NCI-H2029 (cell line): Measurements from ENCODE around the gene SLC44A5.
"Not testable (repeated sequence)": the region's sequence is repeated elsewhere in the genome, so short reads cannot be mapped to it uniquely, and the experiment has no call there.

Source experiments
- DNase-seq: peaks from one replicate; lab custom pipeline; 2025; lab: John Stamatoyannopoulos, UW

The SLC44A5 gene

DNA sequence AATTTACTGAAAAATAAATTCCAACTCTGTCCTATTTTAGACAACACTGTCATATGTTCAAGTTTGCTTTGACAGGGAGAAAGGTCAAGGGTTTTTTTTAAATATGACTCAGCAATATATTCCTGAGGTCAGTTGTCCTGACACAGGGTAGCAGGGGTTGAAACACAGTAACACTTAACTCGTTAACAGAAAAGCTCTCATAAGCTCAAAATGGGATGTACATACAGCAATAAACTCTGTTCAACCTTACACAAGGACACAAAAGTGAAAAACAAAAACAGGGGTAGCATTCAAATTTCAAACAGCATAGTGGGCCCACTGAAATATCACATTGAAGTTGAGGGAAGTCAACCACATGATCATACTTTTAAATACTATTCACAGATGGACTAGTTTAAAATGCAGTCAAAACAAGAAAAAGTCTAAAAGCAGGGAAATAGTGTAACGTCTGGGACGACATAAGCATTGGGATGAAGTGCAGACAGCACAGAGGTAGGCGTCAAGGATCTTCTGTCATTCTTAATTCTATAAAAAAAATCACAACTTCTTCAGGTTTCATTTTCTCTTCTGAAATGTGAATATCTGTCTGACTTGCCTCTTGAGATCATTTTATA is 89.9 kb downstream of the SLC44A5 start:
- no peak for DNase-seq

DNA sequence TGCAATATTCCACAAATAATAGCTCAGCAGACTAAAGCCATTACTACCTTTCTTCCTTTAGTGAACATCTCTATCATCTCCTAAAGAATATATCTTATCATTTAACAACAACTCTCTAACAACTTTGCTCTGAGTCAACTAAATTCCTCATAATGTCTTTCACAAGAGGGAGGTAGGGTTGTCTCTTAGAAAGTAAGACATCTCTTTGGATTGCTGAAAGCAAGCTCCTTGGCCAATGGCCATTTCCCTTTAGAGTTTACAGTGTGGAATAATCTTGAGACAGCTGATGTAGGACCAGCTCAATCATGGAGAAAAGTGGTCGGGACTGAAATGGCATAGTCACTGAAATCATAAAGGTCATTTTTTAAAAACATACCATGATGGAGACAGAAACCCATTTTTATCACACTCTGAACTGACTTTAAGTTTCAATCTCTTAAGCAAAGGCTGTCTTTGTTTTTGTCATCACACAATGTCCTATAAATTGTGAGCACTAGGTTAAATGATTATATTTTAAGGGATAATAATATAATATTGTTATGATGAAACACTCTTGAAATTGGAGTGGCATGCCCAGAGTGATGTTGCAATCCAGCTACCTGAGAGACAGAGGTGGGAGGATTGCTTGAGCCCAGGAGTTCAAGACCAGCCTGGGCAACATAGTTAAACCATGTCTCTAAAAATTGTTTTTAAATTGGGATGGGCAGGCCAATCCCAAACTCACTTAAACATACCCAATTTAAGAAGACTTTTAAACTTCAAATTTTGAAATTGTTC is 91.1 kb downstream of the SLC44A5 start:
- DNase-seq: no peak

DNA sequence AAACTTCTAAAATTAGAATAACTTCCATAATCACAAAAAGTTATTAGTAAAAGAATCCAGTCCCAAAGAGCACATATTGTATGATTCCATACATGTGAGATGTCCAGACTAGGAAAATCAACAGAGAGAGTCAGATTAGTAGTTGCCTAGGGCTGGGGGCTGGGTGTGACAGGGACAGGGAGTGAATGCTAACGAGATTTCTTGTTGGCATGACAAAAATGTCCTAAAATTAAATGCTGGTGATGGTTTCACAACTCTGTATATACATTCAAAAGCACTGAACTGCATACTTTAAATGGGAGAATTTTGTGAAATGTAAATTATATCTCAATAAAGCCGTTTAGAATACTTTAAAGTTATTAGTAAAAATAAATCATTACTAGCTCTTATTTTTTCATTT is 92.2 kb downstream of the SLC44A5 start:
- DNase-seq: no peak

GRCh38 chr1:75514270-75514669 is 96.6 kb downstream of the SLC44A5 start:
- DNase-seq: no peak

GRCh38 chr1:75506976-75507375 is 103.9 kb downstream of the SLC44A5 start:
- DNase-seq: no peak

DNA sequence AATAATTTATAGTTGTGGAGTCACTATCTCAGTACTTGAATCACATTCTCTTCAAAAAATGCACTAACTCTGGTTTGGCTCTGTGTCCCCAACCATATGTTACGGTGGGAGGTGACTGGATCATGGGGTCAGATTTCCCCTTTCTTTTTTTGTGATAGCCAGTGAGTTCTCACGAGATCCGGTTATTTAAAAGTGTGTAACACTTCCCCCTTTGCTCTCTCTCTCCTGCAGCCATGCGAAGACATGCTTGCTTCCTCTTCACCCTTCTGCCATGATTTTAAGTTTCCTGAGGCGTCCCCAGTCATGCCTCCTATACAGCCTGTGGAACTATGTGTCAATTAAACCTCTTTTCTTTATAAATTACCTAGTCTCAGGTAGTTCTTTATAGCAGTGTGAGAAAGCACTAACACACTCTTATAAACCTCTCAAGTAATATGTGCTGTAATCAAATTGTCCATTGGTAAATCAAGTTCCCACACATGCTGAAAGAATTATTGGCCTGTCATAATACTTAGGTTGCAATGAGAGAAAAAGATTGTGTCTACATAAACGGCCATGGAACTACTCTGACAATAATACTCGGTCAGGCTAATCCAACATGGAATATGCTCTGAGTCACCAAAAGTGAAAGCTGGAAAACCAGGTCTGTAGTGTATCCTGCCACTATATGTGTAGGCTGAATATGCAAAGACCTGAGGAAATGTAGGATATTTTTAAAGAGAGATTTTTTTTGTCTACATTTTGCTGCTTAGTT is 107.5 kb downstream of the SLC44A5 start:
- DNase-seq: no peak

DNA sequence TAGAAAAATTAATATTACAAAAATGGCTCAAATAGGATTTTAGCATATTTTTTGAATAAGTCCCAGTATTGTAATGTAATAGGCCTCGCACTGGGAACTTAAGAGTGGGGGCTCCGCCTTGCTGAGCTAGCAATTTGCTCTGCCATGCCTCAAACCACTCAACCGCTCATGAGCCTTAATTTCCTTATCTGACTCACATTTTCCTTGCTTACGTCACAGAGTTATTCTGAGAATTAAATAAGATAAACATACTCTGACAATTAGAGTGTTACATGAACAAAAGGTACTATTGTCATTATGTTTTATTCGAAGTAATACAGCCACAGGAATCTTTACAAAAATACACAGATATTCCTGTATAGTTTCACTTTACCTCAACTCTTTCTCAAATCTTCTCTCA is 108.1 kb downstream of the SLC44A5 start:
- no peak for DNase-seq

- no peak for DNase-seq
Observed at GRCh38 chr1:75501577-75502295, 109.2 kb downstream of the SLC44A5 start.

- no peak for DNase-seq
Observed at GRCh38 chr1:75492011-75492410, 118.9 kb downstream of the SLC44A5 start.

DNA sequence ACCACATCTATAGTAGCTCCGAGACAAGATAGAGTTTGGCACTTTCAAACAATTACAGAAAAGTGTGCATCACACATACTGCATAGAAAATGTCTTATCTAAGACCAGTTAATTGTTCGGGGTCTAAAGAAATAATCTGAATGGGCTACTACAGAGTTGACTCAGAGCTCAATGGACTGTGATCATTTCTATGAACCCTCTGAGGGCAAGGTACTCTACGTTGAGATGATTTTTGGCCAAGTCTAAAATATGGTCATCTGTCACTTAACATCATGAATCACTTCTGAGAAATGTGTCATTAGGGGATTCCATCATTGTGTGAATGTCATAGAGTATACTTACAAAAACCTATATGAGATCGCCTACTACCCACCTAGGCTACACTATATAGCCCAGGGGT is 123.5 kb downstream of the SLC44A5 start:
- DNase-seq: no peak

DNA sequence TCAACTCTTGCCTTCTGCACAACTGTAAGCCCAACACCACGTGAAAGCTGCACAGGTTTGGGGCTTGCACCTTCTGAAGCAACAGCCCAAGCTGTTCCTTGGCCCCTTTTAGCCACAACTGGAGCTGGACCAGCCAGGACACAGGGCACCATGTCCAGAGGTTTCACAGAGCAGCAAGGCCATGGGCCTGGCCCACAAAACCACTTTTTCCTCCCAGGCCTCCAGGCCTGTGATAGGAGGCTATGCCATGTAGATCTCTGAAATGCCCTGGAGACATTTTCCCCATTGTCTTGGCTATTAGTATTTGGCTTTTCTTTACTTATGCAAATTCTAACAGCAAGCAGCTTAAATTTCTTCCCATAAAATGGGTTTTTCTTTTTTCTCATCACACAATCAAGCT is 126.1 kb downstream of the SLC44A5 start:
- no peak for DNase-seq

DNA sequence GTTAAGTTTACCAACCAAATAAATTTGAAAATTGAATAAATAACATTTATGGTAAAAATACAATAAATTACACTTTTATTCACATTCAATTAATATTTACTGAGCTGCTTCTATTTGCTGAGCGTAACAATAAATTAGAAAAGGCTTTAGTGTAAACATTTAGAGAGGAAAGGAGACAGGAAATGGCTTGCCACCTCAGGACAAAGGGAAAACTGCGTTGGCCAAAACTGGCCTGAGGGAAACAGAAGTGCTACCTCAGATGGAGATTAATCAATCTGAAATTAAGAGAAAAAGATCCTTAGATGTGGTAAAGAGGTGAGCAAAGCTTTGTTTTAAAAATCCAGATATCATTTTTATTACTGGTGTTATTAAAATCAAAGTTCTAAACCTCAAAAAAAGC is 128.0 kb downstream of the SLC44A5 start:
- no peak for DNase-seq

DNA sequence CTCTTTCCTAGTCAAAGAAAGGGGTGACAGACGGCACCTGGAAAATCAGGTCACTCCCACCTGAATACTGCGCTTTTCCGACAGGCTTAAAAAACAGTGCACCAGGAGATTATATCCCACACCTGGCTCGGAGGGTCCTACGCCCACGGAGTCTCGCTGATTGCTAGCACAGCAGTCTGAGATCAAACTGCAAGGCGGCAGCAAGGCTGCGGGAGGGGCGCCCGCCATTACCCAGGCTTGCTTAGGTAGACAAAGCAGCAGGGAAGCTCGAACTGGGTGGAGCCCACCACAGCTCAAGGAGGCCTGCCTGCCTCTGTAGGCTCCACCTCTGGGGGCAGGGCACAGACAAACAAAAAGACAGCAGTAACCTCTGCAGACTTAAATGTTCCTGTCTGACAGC is 134.4 kb downstream of the SLC44A5 start:
- not testable (repeated sequence) for DNase-seq

DNA sequence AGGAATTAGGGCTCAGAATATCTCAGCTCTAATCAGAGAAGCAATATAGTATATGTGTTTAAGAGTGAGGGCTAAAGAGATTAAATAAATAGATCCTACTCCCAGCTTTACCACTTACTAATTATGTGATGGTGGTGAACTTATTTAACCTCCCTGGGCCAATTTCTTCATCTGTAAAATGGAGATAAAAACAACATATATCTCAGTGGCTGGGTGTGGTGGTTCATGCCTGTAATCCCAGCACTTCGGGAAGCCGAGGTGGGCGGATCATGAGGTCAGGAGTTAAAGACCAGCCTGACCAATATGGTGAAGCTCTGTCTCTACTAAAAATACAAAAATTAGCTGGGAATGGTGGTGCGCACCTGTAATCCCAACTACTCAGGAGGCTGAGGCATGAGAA is 135.2 kb downstream of the SLC44A5 start:
- DNase-seq: no peak

DNA sequence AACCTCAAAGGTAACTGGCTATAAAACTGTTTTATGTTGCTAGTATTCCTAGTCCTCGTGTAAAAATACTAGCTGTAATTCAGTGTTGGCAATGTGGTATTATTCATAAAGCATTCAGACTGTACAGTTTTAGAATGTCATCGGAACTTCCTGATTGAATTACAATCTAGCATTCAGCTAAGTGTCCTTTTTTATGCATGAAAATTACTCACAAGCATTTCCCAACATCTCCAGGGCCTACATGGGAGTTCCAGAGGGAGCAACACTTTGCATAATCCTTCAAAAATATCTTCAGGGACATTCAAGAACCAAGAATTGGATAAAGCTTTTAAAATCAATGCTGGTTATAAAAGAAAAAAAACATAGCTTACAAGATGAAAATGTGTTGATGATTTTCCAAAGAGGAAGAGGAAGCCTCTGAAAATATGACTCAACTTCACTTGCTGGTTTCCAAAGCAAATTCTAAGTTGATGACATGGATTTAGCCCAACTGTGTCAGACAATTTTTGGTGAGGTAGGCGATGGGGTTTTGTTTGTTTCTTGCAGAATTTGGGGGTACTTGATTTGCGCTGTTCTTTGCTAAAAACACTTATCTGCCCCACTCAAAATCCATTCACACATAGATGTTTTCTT is 137.8 kb downstream of the SLC44A5 start:
- no peak for DNase-seq

GRCh38 chr1:75472089-75472970 is 138.6 kb downstream of the SLC44A5 start:
- no peak for DNase-seq

- no peak for DNase-seq
Observed at GRCh38 chr1:75471252-75471651, 139.7 kb downstream of the SLC44A5 start.

DNA sequence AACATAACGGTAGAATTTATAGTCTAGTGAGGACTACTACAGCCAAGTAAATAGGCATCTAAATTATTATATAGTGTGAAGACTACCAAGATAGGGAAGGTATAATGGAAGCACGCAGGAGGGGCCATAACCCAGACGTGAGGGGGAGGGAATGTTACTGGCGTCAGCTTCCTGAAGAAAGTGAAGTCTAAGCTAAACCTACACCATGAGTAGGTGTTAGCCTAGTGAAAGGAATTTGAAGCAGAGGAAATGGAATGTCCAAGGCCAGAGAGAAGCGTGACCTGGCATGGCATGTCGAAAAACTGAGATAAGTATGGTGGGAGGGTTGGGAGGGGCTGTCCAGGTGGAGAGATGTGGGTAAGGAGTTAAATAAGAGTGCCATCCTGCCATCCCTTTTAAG is 140.5 kb downstream of the SLC44A5 start:
- no peak for DNase-seq

DNA sequence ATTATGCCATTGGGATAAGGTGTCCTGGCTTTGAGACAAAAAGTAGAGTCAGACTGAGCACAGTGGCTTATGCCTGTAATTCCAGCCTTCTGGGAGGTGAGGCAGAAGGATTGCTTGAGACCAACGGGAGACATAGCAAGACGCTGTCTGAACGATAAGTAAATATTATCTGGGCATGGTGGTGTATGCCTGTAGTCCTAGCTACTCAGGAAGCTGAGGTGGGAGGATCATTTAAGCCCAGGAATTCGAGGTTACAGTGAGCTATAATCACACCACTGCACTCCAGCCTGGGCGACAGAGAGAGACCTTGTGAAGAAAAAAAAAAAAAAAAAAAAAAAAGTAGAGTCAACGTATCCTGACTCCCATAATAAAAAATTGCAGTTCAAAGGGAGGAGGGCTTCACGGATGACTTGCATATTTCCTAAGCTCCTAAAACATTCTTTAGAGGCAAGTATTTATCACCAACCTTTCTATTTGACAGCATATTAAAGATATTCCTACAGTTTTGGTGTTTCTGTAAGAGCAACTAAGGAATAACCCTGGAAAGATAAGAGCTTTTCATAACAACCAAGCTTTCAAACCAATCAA is 141.2 kb downstream of the SLC44A5 start:
- no peak for DNase-seq

- DNase-seq: no peak
Observed at GRCh38 chr1:75461808-75462325, 149.0 kb downstream of the SLC44A5 start.
